Liver (tissue), 9 donors: ENCODE data around the gene RALGAPB. TPM values are rescaled to one million over a fixed set of nuclear protein-coding genes. Genes with fewer than 3 reads are reported as not detected.

Source experiments
- DNase-seq: peaks from one replicate; pipeline ENCODE4 v3.0.0-alpha.2; 2017; ENCODE audit warnings: low spot score
- H3K27ac ChIP-seq, 2 donors: one replicate each; pipeline ENCODE4 v1.7.0; 2013; ENCODE audit warnings: inconsistent platforms in 2 of 2, low read length in 2 of 2, control low read depth in 1 of 2, low read depth in 1 of 2, mild to moderate bottlenecking in 1 of 2
- H3K27me3 ChIP-seq, 4 donors: one replicate each; pipeline versions ENCODE4 v1.6.1 to v1.7.0; 2013; ENCODE audit warnings: low read length in 3 of 4, inconsistent platforms in 1 of 4, mild to moderate bottlenecking in 1 of 4, moderate library complexity in 1 of 4; ENCODE audit not compliant: control insufficient read depth in 4 of 4, insufficient read depth in 4 of 4
- H3K36me3 ChIP-seq, 4 donors: one replicate each; pipeline versions ENCODE4 v1.6.1 to v1.7.0; 2013; ENCODE audit warnings: low read length in 3 of 4, mild to moderate bottlenecking in 3 of 4, low read depth in 1 of 4, moderate library complexity in 1 of 4; ENCODE audit not compliant: control insufficient read depth in 4 of 4, insufficient read depth in 3 of 4
- H3K4me1 ChIP-seq, 4 donors: one replicate each; pipeline versions ENCODE4 v1.6.1 to v1.7.0; 2013; ENCODE audit warnings: low read length in 3 of 4, mild to moderate bottlenecking in 3 of 4, moderate library complexity in 1 of 4; ENCODE audit not compliant: control insufficient read depth in 4 of 4, insufficient read depth in 4 of 4
- H3K4me3 ChIP-seq, 3 donors: one replicate each; pipeline versions ENCODE4 v1.6.1 to v1.7.0; 2013; ENCODE audit warnings: low read length in 3 of 3, control low read depth in 1 of 3, low read depth in 1 of 3, mild to moderate bottlenecking in 1 of 3
- H3K9ac ChIP-seq, 2 donors: one replicate each; pipeline ENCODE4 v1.7.0; 2013; ENCODE audit warnings: low read length in 2 of 2, mild to moderate bottlenecking in 2 of 2, moderate library complexity in 2 of 2, control low read depth in 1 of 2, low read depth in 1 of 2
- H3K9me3 ChIP-seq, 4 donors: one replicate each; pipeline versions ENCODE4 v1.6.1 to v1.7.0; 2013; ENCODE audit warnings: low read length in 3 of 4; ENCODE audit not compliant: control insufficient read depth in 4 of 4
- EGR1 ChIP-seq, 2 donors: IDR thresholded peaks; 2 replicates each; pipeline ENCODE4 v1.6.1; 2016 to 2018; ENCODE audit warnings: antibody characterized with exemption in 2 of 2, low read depth in 2 of 2
- FOXA2 ChIP-seq: IDR thresholded peaks from 2 replicates; pipeline ENCODE4 v1.6.1; 2016; ENCODE audit warnings: antibody characterized with exemption
- GABPA ChIP-seq, 2 donors: IDR thresholded peaks in 1 of 2; conservative IDR thresholded peaks in 1 of 2; 2 replicates each; pipeline ENCODE4 v1.6.1; 2016; ENCODE audit warnings: antibody characterized with exemption in 2 of 2, mild to moderate bottlenecking in 1 of 2, moderate library complexity in 1 of 2
- HNF4A ChIP-seq, 2 donors: conservative IDR thresholded peaks; 2 replicates each; pipeline ENCODE4 v1.6.1; 2016; ENCODE audit warnings: antibody characterized with exemption in 2 of 2, mild to moderate bottlenecking in 2 of 2
- JUND ChIP-seq, 2 donors: IDR thresholded peaks; 2 replicates each; pipeline ENCODE4 v1.6.1; 2016; ENCODE audit warnings: antibody characterized with exemption in 2 of 2
- NR2F2 ChIP-seq: IDR thresholded peaks from 2 replicates; pipeline ENCODE4 v1.6.1; 2016; ENCODE audit warnings: antibody characterized with exemption
- SP1 ChIP-seq: IDR thresholded peaks from 2 replicates; pipeline ENCODE4 v1.6.1; 2018; ENCODE audit warnings: antibody characterized with exemption, mild to moderate bottlenecking
- WGBS: extraction: QIAGEN DNeasy Blood & Tissue Kit; methylation state at CpG from one replicate; pipeline ENCODE4 v1.1.7; 2013; 5-methylcytosine and 5-hydroxymethylcytosine counted together
- polyA plus RNA-seq, 2 donors: library from polyadenylated mRNA; stranded (reverse) in 1 of 2; unstranded in 1 of 2; fragments of 200-250 nt in 1 of 2; fragments of >200 nt in 1 of 2; fragmentation: Nextera tagmentation in 1 of 2; extraction: Ambion mirVana in 1 of 2; gene quantifications; one replicate each; pipeline versions ENCODE4 v1.2.1 to v1.2.3, GENCODE V29; 2013 to 2015
- total RNA-seq, 2 donors: library from RNA; depleted of rRNA; stranded (reverse); fragments of >200 nt; gene quantifications; one replicate each; pipeline ENCODE4 v1.2.3, GENCODE V29; 2014
- TF ChIP-seq, protein P1 (sequence below): fragments of 150-350 bp; IDR thresholded peaks from 2 replicates; pipeline ENCODE4 v1.5.1; 2017; ENCODE audit warnings: improper control_type of control experiment, low read depth, low read length; ENCODE audit not compliant: missing input control
- TF ChIP-seq, protein P2 (sequence below): IDR thresholded peaks from 2 replicates; pipeline ENCODE4 v1.6.1; 2016; ENCODE audit warnings: antibody characterized with exemption, mild to moderate bottlenecking
- donor health status: healthy.
- donor health status: healthy.
- donor health status: healthy.
- donor health status: healthy.
- donor health status: healthy.

The RALGAPB gene
- total and polyA plus RNA-seq, 4 donors = 4.3 to 19.7 (median 9.5) TPM

DNA sequence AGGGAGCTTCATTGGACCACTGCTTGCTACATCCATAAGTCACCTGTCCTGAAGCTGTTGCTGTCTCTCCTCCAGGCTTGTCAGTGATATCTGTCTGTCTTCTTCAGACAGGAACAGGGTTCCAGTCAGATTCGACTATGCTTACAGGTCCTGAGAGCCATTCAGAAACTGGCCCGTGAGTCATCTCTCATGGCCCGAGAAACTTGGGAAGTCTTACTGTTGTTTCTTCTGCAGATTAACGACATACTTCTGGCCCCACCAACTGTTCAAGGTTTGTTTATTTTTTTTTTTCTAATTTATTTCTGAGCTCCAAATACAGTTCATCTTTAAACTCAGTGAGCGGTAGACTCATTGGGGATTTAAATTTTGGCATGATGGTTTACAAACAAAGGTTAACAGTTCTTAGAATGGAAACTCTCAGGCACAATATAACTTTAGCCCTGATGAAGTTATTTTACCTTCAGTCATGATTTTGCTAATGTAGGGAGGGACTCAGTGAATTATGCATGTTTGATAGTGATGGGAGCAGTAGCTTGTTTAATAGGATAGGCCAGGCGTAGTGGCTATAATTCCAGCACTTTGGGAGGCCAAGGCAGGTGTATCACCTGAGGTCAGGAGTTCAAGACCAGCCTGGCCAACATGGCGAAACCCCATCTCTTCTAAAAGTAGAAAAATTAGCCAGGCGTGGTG is 24.7 kb downstream of the RALGAPB start:
- H3K4me3 ChIP-seq = no peak overlapping the region
- no peaks in the 10 kb centered on the region for H3K4me1 ChIP-seq
- peaks cover 4 to 50% (median 33%) of the 10 kb centered on the region in 4 donors for H3K36me3 ChIP-seq
- no peak overlapping the region for H3K9ac ChIP-seq
- no peaks in the 10 kb centered on the region for H3K9me3 ChIP-seq
- H3K27me3 ChIP-seq = no peaks in the 10 kb centered on the region
- TF ChIP-seq GABPA (IDR thresholded peaks at IDR 0.05 in 1 of 2, conservative IDR thresholded peaks at IDR 0.05 in 1 of 2) (no peak), EGR1 (IDR thresholded peaks at IDR 0.05; ENCODE audit: low read depth in 2 of 2) (no peak), HNF4A (conservative IDR thresholded peaks at IDR 0.05) (no peak), FOXA2 (no peak)
- TF ChIP-seq, protein P1, sequence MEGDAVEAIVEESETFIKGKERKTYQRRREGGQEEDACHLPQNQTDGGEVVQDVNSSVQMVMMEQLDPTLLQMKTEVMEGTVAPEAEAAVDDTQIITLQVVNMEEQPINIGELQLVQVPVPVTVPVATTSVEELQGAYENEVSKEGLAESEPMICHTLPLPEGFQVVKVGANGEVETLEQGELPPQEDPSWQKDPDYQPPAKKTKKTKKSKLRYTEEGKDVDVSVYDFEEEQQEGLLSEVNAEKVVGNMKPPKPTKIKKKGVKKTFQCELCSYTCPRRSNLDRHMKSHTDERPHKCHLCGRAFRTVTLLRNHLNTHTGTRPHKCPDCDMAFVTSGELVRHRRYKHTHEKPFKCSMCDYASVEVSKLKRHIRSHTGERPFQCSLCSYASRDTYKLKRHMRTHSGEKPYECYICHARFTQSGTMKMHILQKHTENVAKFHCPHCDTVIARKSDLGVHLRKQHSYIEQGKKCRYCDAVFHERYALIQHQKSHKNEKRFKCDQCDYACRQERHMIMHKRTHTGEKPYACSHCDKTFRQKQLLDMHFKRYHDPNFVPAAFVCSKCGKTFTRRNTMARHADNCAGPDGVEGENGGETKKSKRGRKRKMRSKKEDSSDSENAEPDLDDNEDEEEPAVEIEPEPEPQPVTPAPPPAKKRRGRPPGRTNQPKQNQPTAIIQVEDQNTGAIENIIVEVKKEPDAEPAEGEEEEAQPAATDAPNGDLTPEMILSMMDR = no peak
- DNase-seq = no peak
- 95% methylated on average over 8 of the region's 8 CpGs for WGBS
- no peak overlapping the region for H3K27ac ChIP-seq

DNA sequence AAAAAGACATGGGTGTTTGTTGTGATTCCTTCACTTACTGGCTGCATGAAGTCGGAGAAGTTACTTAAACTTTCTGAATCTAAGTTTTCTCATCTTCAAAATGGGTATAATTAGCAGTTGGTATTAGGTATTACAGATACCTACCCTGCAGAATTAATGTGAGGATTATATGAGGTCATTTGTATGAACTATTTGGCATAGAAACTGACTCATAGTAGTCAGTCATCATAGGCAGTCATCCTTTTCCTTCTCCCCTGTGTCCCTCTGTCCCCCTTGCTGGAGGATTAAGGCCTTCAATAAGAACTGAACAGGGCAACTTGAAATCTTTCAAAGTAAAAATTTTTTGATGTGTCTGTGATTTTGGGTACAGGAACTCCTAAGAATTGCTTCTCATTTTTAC is 26.3 kb downstream of the RALGAPB start:
- Histone ChIP-seq H3K27ac (no peak overlapping the region), H3K4me1 (no peaks in the 10 kb centered on the region), H3K36me3 (peaks cover 5 to 46% (median 27%) of the 10 kb centered on the region in 4 donors), H3K9me3 (no peaks in the 10 kb centered on the region), H3K9ac (no peak overlapping the region), H3K27me3 (no peaks in the 10 kb centered on the region), H3K4me3 (no peak overlapping the region)
- no peak for DNase-seq
- 99% methylated on average over 1 of the region's 1 CpG for WGBS
- TF ChIP-seq GABPA (IDR thresholded peaks at IDR 0.05 in 1 of 2, conservative IDR thresholded peaks at IDR 0.05 in 1 of 2) (no peak), EGR1 (IDR thresholded peaks at IDR 0.05; ENCODE audit: low read depth in 2 of 2) (no peak), HNF4A (conservative IDR thresholded peaks at IDR 0.05) (no peak)

DNA sequence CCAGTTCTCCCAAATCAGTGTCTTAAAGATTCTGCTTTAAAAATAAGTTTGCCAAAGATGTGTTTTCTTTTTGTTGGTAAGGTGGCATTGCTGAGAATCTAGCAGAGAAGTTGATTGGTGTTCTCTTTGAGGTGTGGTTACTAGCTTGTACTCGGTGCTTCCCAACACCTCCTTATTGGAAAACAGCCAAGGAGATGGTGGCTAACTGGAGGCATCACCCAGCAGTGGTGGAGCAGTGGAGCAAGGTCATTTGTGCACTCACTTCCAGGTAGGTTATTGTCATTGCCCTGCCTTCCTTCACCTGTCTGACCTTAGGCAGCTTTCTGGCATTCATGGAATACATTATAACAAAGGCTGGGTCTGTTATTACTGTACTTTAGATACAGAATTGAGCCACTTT is 26.7 kb downstream of the RALGAPB start:
- Histone ChIP-seq H3K27me3 (no peaks in the 10 kb centered on the region), H3K4me1 (no peaks in the 10 kb centered on the region), H3K4me3 (no peak overlapping the region), H3K9me3 (no peaks in the 10 kb centered on the region), H3K27ac (no peak overlapping the region), H3K36me3 (peaks cover 5 to 46% (median 28%) of the 10 kb centered on the region in 4 donors), H3K9ac (no peak overlapping the region)
- DNase-seq = no peak
- WGBS = 81% methylated on average over 1 of the region's 1 CpG
- TF ChIP-seq, protein P2, sequence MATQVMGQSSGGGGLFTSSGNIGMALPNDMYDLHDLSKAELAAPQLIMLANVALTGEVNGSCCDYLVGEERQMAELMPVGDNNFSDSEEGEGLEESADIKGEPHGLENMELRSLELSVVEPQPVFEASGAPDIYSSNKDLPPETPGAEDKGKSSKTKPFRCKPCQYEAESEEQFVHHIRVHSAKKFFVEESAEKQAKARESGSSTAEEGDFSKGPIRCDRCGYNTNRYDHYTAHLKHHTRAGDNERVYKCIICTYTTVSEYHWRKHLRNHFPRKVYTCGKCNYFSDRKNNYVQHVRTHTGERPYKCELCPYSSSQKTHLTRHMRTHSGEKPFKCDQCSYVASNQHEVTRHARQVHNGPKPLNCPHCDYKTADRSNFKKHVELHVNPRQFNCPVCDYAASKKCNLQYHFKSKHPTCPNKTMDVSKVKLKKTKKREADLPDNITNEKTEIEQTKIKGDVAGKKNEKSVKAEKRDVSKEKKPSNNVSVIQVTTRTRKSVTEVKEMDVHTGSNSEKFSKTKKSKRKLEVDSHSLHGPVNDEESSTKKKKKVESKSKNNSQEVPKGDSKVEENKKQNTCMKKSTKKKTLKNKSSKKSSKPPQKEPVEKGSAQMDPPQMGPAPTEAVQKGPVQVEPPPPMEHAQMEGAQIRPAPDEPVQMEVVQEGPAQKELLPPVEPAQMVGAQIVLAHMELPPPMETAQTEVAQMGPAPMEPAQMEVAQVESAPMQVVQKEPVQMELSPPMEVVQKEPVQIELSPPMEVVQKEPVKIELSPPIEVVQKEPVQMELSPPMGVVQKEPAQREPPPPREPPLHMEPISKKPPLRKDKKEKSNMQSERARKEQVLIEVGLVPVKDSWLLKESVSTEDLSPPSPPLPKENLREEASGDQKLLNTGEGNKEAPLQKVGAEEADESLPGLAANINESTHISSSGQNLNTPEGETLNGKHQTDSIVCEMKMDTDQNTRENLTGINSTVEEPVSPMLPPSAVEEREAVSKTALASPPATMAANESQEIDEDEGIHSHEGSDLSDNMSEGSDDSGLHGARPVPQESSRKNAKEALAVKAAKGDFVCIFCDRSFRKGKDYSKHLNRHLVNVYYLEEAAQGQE = no peak
- TF ChIP-seq, protein P1 = no peak
- no peak for TF ChIP-seq EGR1 (IDR thresholded peaks at IDR 0.05; ENCODE audit: low read depth in 2 of 2)
- TF ChIP-seq NR2F2 = no peak
- TF ChIP-seq JUND (IDR thresholded peaks at IDR 0.05) = no peak
- TF ChIP-seq SP1 = no peak
